GM08714 (cell line): ENCODE data around the gene RPL32.
A peak's percentile ranks its signal among the peaks of the same experiment; 100 is the strongest.
"Not testable (repeated sequence)": the region's sequence is repeated elsewhere in the genome, so short reads cannot be mapped to it uniquely, and the experiment has no call there.

Experiments used
- H3K4me3 ChIP-seq: fragments of 200-500 bp; sonication (Bioruptor generic); 2 replicates; pipeline ENCODE4 v1.5.1; 2014; ENCODE audit warnings: mild to moderate bottlenecking, low read length, inconsistent platforms
- ZNF274 ChIP-seq: IDR thresholded peaks from 2 replicates; pipeline ENCODE4 v1.6.1; 2012; ENCODE audit warnings: mild to moderate bottlenecking, low read depth, low read length

The RPL32 gene

DNA sequence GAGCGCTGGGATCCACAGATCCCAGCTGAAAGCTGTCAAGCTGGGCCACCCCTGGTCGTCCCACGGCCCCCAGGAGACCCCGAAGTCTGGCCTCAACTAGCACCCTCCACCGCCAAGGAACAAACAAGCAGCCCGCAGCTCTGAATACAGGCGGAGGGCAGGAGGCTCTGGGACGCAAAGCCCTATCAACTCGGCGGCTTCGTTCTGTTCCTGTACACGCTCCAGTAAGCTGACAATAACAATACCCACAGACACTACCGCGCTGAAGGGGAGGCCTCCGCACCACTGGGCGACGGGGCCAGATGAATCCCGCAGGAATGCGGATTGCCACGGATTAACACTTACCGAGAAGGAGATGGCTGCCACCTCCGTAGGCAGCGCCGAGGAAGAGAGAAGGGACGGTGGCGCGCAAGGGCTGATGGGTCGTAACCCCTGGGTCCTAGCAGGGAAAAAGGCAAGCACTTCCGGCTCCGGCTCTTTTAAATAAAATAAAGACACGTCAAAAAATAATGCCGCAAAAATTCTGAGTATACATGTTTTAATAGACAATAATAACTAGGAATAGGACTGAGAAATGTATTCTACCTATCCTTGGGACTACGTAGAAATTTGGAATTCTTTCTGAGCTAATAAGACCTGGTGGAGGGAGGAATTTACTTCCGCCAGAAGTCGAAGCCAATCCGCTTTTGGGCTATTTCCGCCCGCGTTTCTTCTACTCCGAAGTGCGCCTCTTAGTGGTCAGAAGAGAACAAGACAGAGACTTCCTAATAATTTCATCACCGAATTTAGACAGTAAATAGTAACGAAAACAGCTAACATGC, at the start of gene RPL32:
RPL32 (minus strand) TSS at position 417 of the 821 bp plus-strand sequence. CDS start 1,328 bp downstream, outside the sequence.
- TF ChIP-seq ZNF274: no peak
- H3K4me3 ChIP-seq: peak within 1 kb of the TSS; percentile 94

- H3K4me3 ChIP-seq: no peak overlapping the region
- TF ChIP-seq ZNF274: no peak
These were observed 49.4 kb upstream of the RPL32 start for GRCh38 chr3:12890610-12891390.

DNA sequence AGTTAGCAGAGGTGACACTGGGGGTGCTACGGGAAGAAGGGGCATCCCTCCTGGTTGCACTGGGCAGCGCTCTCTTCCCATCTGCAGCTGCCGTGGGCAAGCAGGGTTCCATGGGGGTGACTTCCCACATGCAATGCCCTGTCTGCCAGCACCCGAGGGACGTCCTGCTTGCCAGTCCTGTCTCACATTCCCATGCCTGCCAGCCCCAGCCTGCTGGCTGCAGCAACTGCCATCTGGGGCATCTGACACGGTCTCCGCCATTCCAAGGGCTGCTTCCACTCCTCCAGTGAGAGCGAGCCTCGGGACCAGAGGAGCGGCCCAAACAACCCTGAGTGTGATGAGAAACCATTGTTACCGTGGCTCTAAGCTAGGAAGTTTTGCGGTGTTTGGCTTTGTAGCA, 45.4 kb upstream of the RPL32 start:
- H3K4me3 ChIP-seq: no peak overlapping the region
- TF ChIP-seq ZNF274: no peak

GRCh38 chr3:12886106-12886679, 44.8 kb upstream of the RPL32 start:
- no peak overlapping the region for H3K4me3 ChIP-seq
- no peak for TF ChIP-seq ZNF274

GRCh38 chr3:12885583-12885930, 44.2 kb upstream of the RPL32 start:
- TF ChIP-seq ZNF274: no peak
- no peak overlapping the region for H3K4me3 ChIP-seq

DNA sequence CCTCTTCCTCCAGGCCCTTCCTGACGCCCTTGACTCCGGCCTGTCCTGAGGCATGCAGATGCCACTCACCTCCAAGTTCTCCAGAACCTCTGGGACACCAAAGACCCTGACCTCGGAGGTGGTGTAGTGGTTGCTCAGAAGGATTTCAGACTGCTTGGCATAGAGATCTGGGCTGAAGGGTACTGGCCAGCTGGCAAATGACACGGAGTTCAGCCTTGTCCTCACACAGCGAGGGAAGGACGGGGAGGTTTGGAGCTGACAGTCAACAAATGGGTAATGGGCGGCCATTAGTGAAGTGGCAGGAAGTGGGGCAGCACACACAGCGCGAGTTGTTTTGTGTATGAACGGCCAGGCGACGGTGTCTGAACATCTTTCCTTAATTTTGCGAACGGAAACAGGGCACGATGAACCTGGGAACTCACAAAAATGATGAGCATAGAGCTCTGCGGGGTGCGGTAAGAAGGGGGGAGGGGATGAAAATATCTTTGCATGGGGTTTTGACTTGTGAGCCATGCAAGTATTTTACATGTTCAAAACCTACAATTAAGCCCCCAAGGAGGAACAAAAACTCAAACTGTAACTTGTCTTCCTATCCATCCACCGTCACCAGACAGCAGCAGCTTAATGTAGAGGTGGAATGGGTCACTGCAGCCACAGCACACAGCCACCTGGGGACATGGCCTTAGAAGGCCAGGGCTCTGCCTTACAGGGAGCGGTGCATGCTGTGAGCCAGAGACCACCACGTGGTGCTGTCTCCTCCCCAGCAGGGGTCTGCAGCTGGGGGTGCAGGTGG, 43.6 kb upstream of the RPL32 start:
- no peak for TF ChIP-seq ZNF274

GRCh38 chr3:12884186-12884680, 42.9 kb upstream of the RPL32 start:
- TF ChIP-seq ZNF274: no peak
- no peak overlapping the region for H3K4me3 ChIP-seq

More for the DNA sequence above, 43.6 kb upstream of the RPL32 start:
- no peak overlapping the region for H3K4me3 ChIP-seq

GRCh38 chr3:12882336-12883310, 41.3 kb upstream of the RPL32 start:
- no peak for TF ChIP-seq ZNF274
- H3K4me3 ChIP-seq: no peak overlapping the region

DNA sequence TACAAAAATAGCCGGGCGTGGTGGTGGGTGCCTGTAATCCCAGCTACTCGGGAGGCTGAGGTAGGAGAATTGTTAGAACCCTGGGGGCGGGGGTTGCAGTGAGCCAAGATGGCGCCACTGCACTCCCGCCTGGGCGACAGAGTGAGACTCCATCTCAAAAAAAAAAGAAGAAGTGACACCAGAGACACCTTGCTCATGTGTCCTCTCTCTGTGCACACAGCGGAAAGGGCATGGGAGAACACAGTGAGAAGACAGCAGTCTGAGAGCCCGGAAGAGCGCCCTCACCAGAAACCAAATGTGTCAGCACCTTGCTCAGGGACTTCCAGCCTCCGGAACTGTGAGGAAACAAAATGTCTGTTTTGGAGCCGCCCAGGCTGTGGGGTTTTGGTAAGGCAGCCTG, 40.5 kb upstream of the RPL32 start:
- not testable (repeated sequence) for H3K4me3 ChIP-seq

DNA sequence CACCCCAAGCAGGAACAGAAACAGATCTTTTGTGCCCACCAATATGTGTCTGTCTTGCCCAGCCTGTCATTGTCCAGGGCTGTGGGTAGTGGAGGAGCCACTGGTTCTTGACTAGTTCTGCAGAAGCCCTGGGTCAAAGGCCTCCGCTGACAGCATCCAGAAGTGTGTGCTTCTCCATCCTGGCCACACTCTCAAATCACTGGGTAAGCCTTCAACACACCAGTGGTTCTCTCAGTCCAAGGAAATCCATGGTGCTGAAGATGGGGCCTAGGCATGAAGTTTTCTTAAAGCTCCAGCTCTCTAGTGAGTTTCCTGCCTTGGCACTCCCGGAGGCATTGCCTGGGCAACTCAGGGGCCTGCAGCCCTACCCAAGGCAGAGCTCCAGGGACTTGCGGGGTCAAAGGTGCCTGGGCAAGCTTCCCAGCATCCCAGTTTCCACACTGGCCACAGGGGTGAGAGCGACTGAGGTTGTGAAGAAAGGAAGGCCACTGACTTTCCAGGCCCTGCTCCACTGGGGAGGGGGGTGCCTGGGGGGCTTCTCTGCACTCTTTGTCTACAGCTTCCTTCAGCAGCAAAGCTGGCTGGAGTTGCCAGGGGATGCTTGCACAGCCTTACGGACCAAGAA, 37.9 kb upstream of the RPL32 start:
- TF ChIP-seq ZNF274: no peak
- no peak overlapping the region for H3K4me3 ChIP-seq

- not testable (repeated sequence) for H3K4me3 ChIP-seq
These were observed 37.4 kb upstream of the RPL32 start for GRCh38 chr3:12878758-12879157.

- TF ChIP-seq ZNF274: no peak
- no peak overlapping the region for H3K4me3 ChIP-seq
These were observed 36.8 kb upstream of the RPL32 start for GRCh38 chr3:12878141-12878574.
